Body of pancreas (tissue), 4 donors: ENCODE data around the gene SMARCD3. TPM values are rescaled to one million over a fixed set of nuclear protein-coding genes. Genes with fewer than 3 reads are reported as not detected.

Experiments
- ATAC-seq: fragments of 150-250 bp; one replicate; pipeline ENCODE4 v1.9.1; 2016
- DNase-seq, 4 donors: peaks; one replicate each; pipeline ENCODE4 v3.0.0-alpha.2; 2019
- H3K27ac ChIP-seq, 4 donors: fragments of 200-600 bp; sonication (generic); 1 replicate in 3 of 4; 2 replicates in 1 of 4; pipeline versions ENCODE4 v1.5.1 to v1.6.1; 2016 to 2019; ENCODE audit warnings: mild to moderate bottlenecking in 1 of 4, mixed read lengths in 1 of 4, moderate library complexity in 1 of 4
- H3K27me3 ChIP-seq, 2 donors: fragments of 200-600 bp; sonication (generic); one replicate each; pipeline ENCODE4 v1.6.0; 2016; ENCODE audit warnings: mild to moderate bottlenecking in 1 of 2
- H3K36me3 ChIP-seq, 2 donors: fragments of 200-600 bp; sonication (generic); replicated peaks in 1 of 2; 2 replicates each; pipeline ENCODE4 v1.5.1; 2016; ENCODE audit warnings: low read depth in 2 of 2; ENCODE audit not compliant: insufficient read depth in 1 of 2
- H3K4me1 ChIP-seq: fragments of 200-600 bp; sonication (generic); one replicate; pipeline ENCODE4 v1.6.0; 2016
- H3K4me3 ChIP-seq, 2 donors: fragments of 200-600 bp; sonication (generic); 1 replicate in 1 of 2; 2 replicates in 1 of 2; pipeline ENCODE4 v1.5.1; 2016 to 2019
- H3K9me3 ChIP-seq, 3 donors: fragments of 200-600 bp; sonication (generic); 1 replicate in 2 of 3; 2 replicates in 1 of 3; pipeline ENCODE4 v1.5.1; 2016
- POLR2A ChIP-seq, 3 donors: fragments of 450-650 bp; IDR thresholded peaks; one replicate each; pipeline ENCODE4 v1.6.1; 2016; ENCODE audit warnings: antibody characterized with exemption in 3 of 3, mild to moderate bottlenecking in 2 of 3
- WGBS, 2 donors: methylation state at CpG; one replicate each; pipeline ENCODE4 v1.1.5; 2017; 5-methylcytosine and 5-hydroxymethylcytosine counted together
- intact Hi-C: fragments of 100-400 bp; cut with DNase I; formaldehyde crosslinking; loops from one replicate; pipeline ENCODE4 v1.15.1; 2023
- total RNA-seq, 2 donors: library from RNA; depleted of rRNA; stranded (reverse); fragments of >200 nt; gene quantifications; one replicate each; pipeline ENCODE4 v1.1.0, GENCODE V29; 2016
- TF ChIP-seq, protein P1 (sequence below), 7 experiments: fragments of 450-650 bp in 4 of 7; fragments of 200-600 bp in 3 of 7; sonication (generic) in 3 of 7; IDR thresholded peaks; one replicate each; pipeline ENCODE4 v1.5.1; 2016 to 2019; ENCODE audit warnings: antibody characterized with exemption in 7 of 7

Gene SMARCD3
- total RNA-seq, 2 donors from 2014 or later, result 22.3 to 37.2 TPM

DNA sequence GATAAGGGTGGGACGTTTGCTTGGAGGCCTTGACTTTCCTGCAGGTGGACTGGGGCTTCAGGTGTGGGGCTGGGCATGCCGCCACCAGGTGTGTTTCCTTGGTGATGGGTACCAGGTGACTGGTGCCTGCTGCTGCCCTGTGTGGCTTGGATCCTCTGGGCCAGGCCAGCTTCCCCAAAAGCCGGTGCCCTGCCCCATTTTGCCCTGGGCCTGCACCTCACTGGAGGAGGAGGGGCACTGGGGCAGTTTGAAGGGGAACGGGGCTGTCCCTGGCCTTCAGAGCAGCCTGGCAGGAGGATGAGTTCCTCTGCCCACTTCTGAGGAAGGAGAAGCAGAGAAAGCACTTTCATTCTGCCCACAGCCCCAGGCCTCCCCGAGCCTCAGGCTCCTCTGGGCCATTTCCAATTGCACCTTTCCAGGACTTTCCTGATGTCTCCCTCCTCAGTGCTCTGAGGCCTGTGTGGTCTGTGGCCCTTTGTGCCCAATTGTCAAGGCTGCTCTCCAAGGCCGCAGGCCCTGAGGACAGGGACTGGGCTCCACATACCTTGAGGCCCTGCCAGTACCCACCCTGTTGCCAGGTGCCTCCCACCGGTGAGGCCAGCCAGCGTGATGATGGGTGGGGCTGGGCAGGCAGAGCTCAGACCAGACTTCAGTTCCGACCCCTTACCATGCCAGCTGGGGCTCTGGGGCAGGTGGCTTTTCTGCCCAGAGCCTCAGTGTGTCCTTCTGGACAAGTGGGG, 25.3 kb upstream of the SMARCD3 start:
- no peaks in the 10 kb centered on the region for H3K9me3 ChIP-seq
- peaks cover 28% of the 10 kb centered on the region for H3K4me1 ChIP-seq
- no peaks in the 10 kb centered on the region for H3K36me3 ChIP-seq
- H3K27ac ChIP-seq, result peak overlapping the region in 2 of 4 donors; percentile 1 to 56
- TF ChIP-seq POLR2A (IDR thresholded peaks at IDR 0.05), result no peak
- intact Hi-C loops, result no loop called here
- no peak overlapping the region for H3K4me3 ChIP-seq
- ATAC-seq (no peak), DNase-seq (peak in 1 of 4 donors; percentile 23)
- WGBS, 2 donors, result 50 to 59% methylated on average over 2 to 8 of the region's 9 CpGs
- H3K27me3 ChIP-seq, result no peaks in the 10 kb centered on the region

GRCh38 chr7:151272877-151273276, 24.4 kb upstream of the SMARCD3 start:
- Histone ChIP-seq H3K36me3 (no peaks in the 10 kb centered on the region), H3K4me1 (peaks cover 28% of the 10 kb centered on the region), H3K9me3 (no peaks in the 10 kb centered on the region), H3K27ac (peak overlapping the region in 3 of 4 donors; percentile 33 to 66 (median 56)), H3K4me3 (no peak overlapping the region), H3K27me3 (no peaks in the 10 kb centered on the region)
- intact Hi-C loops, result no loop called here
- WGBS, 2 donors, result 79 to 82% methylated on average over 3 to 7 of the region's 7 CpGs
- DNase-seq (no peak), ATAC-seq (no peak)
- TF ChIP-seq POLR2A (IDR thresholded peaks at IDR 0.05), result no peak
- TF ChIP-seq, protein P1, sequence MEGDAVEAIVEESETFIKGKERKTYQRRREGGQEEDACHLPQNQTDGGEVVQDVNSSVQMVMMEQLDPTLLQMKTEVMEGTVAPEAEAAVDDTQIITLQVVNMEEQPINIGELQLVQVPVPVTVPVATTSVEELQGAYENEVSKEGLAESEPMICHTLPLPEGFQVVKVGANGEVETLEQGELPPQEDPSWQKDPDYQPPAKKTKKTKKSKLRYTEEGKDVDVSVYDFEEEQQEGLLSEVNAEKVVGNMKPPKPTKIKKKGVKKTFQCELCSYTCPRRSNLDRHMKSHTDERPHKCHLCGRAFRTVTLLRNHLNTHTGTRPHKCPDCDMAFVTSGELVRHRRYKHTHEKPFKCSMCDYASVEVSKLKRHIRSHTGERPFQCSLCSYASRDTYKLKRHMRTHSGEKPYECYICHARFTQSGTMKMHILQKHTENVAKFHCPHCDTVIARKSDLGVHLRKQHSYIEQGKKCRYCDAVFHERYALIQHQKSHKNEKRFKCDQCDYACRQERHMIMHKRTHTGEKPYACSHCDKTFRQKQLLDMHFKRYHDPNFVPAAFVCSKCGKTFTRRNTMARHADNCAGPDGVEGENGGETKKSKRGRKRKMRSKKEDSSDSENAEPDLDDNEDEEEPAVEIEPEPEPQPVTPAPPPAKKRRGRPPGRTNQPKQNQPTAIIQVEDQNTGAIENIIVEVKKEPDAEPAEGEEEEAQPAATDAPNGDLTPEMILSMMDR (IDR thresholded peaks at IDR 0.05), result no peak

- DNase-seq (no peak), ATAC-seq (no peak)
- H3K4me1 ChIP-seq, result peaks cover 25% of the 10 kb centered on the region
- no peak overlapping the region for H3K4me3 ChIP-seq
- H3K9me3 ChIP-seq, result no peaks in the 10 kb centered on the region
- H3K27ac ChIP-seq, result peak overlapping the region; percentile 33 to 66 (median 54)
- no peaks in the 10 kb centered on the region for H3K27me3 ChIP-seq
- WGBS, 2 donors, result 62 to 68% methylated on average over 10 of the region's 10 CpGs
- intact Hi-C loops, result no loop called here
- TF ChIP-seq, protein P1 (IDR thresholded peaks at IDR 0.05), result no peak
- no peak for TF ChIP-seq POLR2A (IDR thresholded peaks at IDR 0.05)
- H3K36me3 ChIP-seq, result no peaks in the 10 kb centered on the region
Observed at GRCh38 chr7:151272405-151272804, 23.9 kb upstream of the SMARCD3 start.

- Histone ChIP-seq H3K4me3 (no peak overlapping the region), H3K27me3 (no peaks in the 10 kb centered on the region), H3K4me1 (peaks cover 20% of the 10 kb centered on the region), H3K27ac (peak overlapping the region; percentile 33 to 66 (median 54)), H3K9me3 (no peaks in the 10 kb centered on the region), H3K36me3 (no peaks in the 10 kb centered on the region)
- WGBS, 2 donors, result 41 to 42% methylated on average over 7 of the region's 7 CpGs
- no peak for TF ChIP-seq POLR2A (IDR thresholded peaks at IDR 0.05)
- TF ChIP-seq, protein P1 (IDR thresholded peaks at IDR 0.05), result no peak
- DNase-seq, result peak in 3 of 4 donors; percentile 63 to 81 (median 66)
- peak; percentile 86 for ATAC-seq
- intact Hi-C loops, result no loop called here
Observed at GRCh38 chr7:151271699-151272355, 23.3 kb upstream of the SMARCD3 start.

DNA sequence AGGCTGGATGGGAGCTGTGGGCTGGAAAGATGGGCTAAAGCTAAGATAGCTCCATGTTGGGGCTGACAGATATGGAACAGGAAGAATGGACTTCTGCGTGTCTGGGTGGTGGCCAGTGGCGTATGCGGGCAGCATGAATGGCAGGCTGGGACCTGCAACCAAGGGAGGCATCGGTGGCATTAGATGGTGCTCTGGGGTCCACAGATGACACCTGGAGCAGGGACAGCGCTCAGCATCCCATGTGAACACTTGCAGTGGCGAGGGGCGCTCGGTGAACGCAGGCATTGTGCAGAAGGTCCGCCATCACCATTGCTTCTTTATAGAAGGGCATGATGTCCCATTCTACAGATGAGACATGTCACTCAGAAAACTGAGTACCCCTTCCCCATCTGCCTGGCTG, 21.0 kb upstream of the SMARCD3 start:
- Histone ChIP-seq H3K27ac (no peak overlapping the region), H3K4me3 (no peak overlapping the region), H3K9me3 (no peaks in the 10 kb centered on the region), H3K27me3 (no peaks in the 10 kb centered on the region), H3K36me3 (no peaks in the 10 kb centered on the region), H3K4me1 (peaks cover 11% of the 10 kb centered on the region)
- no peak for ATAC-seq
- DNase-seq, result no peak
- TF ChIP-seq POLR2A (IDR thresholded peaks at IDR 0.05), result no peak
- TF ChIP-seq, protein P1 (IDR thresholded peaks at IDR 0.05), result no peak
- 66 to 79% methylated on average over 5 to 10 of the region's 10 CpGs for WGBS, 2 donors
- intact Hi-C loops, result no loop called here
